Stimulated activated CD4-positive, alpha-beta T cell treated with anti-CD3 and anti-CD28 coated beads, Interleukin-15, amount 100 ng/mL, for 48 hours (primary cell): Measurements from ENCODE around the gene FKBP1A.

Source experiments
- DNase-seq, 2 donors: peaks; one replicate each; pipeline ENCODE4 v3.0.0-alpha.2; 2020; ENCODE audit warnings: low read depth in 2 of 2

The FKBP1A gene

GRCh38 chr20:1332749-1333300 is 60.0 kb downstream of the FKBP1A start:
- DNase-seq: no peak

GRCh38 chr20:1331801-1332453 is 60.9 kb downstream of the FKBP1A start:
- no peak for DNase-seq

GRCh38 chr20:1331101-1331500 is 61.8 kb downstream of the FKBP1A start:
- DNase-seq: no peak

- DNase-seq: peak in 1 of 2 donors; percentile 30
These were observed 62.6 kb downstream of the FKBP1A start for GRCh38 chr20:1330075-1330830.

- no peak for DNase-seq
These were observed 64.0 kb downstream of the FKBP1A start, which contains the start of gene SDCBP2 for GRCh38 chr20:1328680-1329330. Gene SDCBP2 (minus strand): TSS chr20:1329139. CDS start chr20:1320416, 8,723 bp downstream.

GRCh38 chr20:1327827-1328679 is 64.8 kb downstream of the FKBP1A start:
- no peak for DNase-seq

GRCh38 chr20:1327241-1327653 is 65.6 kb downstream of the FKBP1A start:
- DNase-seq: no peak

GRCh38 chr20:1326031-1326930 is 66.6 kb downstream of the FKBP1A start:
- DNase-seq: no peak

GRCh38 chr20:1325173-1326030 is 67.5 kb downstream of the FKBP1A start:
- peak; percentile 98 to 99 for DNase-seq

GRCh38 chr20:1324598-1325172 is 68.2 kb downstream of the FKBP1A start:
- no peak for DNase-seq

GRCh38 chr20:1323830-1324597 is 68.8 kb downstream of the FKBP1A start:
- DNase-seq: no peak

- DNase-seq: no peak
These were observed 69.6 kb downstream of the FKBP1A start for GRCh38 chr20:1323256-1323655.

GRCh38 chr20:1322511-1323245 is 70.2 kb downstream of the FKBP1A start:
- DNase-seq: no peak

- no peak for DNase-seq
These were observed 71.3 kb downstream of the FKBP1A start for GRCh38 chr20:1321654-1321939.

GRCh38 chr20:1320902-1321653 is 71.8 kb downstream of the FKBP1A start:
- no peak for DNase-seq

- no peak for DNase-seq
These were observed 72.8 kb downstream of the FKBP1A start for GRCh38 chr20:1320016-1320415.

- DNase-seq: no peak
These were observed 73.4 kb downstream of the FKBP1A start for GRCh38 chr20:1319462-1319861.
